Measurements from ENCODE around the gene AUH. TPM values are rescaled to one million over a fixed set of nuclear protein-coding genes. Genes with fewer than 3 reads are reported as not detected.

Gene AUH
- total and polyA plus RNA-seq, 9 of the 15 experiments (the other 6 are each of a cell fraction or from before 2014, with no cell fraction given), result 3.4 to 29.0 (median 10.1) TPM

DNA sequence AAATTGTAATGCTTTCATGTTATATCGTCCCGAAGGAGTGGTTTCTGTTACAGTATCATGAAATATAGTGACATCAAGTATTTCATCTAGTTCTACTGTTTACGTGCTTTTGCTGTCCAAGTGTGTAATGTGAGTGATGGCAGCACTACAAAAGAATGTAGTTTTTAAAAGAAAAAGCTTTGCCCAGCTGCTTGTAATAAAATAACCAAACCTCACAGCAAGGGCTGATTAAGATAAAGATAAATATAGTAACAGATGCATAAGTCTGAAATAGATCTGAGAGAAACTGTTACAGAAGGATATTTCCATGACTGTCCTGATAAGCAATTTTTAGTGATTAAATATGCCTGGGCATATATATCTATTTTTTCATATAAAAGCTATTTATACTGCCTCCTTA is 106.4 kb downstream of the AUH start (continued):
- no peak for TF ChIP-seq POLR2AphosphoS5 (IDR thresholded peaks at IDR 0.05; ENCODE audit: control insufficient read depth, insufficient read depth, low read depth, low read length)
- TF ChIP-seq ZNF551 (CRISPR knock-in tag; IDR thresholded peaks at IDR 0.05), result no peak
- TF ChIP-seq ZBTB7A (IDR thresholded peaks at IDR 0.05; ENCODE audit: borderline replicate concordance, control insufficient read depth, low read depth, low read length), result no peak
- TF ChIP-seq SREBF2 (CRISPR knock-in tag; IDR thresholded peaks at IDR 0.05), result no peak
- TF ChIP-seq MAFG (tag; conservative IDR thresholded peaks at IDR 0.05), result no peak

DNA sequence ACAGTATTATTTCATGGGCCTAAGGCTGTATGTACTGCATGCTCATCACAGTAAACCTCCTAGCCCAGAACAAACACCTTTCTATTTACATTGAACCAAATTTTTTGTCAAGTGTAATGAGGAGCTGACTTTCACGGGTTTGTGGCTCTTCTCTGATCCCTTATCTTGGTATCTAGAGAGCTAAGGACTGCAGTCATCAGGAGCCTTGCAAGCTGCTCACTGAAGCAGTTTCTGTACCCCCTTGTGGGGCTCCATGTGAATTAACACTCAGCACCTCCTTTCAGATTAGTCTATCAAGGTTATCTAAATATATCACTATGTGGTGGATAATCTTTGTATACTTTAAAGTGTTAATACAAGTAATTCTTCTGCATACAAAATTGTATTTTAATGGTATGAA is 108.2 kb downstream of the AUH start:
- DNase-seq (ENCODE audit: extremely low read depth in 1 of 4, low spot score in 3 of 4) (peak; percentile 12 to 58 (median 35)), FAIRE-seq (peak; percentile 67), ATAC-seq (peak; percentile 81)
- no peak overlapping the region for H2AFZ ChIP-seq (ENCODE audit: low read depth, low read length)
- H3K79me2 ChIP-seq (ENCODE audit: control insufficient read depth, insufficient read depth, low read length), result no peaks in the 10 kb centered on the region
- no peaks in the 10 kb centered on the region for H3K27me3 ChIP-seq (ENCODE audit: control insufficient read depth in 2 of 2, insufficient read depth in 2 of 2, low read length in 2 of 2)
- H3K9me3 ChIP-seq (replicated peaks; ENCODE audit: control insufficient read depth, insufficient read depth, low read depth, low read length), result no peaks in the 10 kb centered on the region
- H3K4me2 ChIP-seq (ENCODE audit: insufficient read depth, low read length), result no peak overlapping the region
- H3K9me1 ChIP-seq (ENCODE audit: control insufficient read depth, insufficient read depth, low read length), result no peaks in the 10 kb centered on the region
- WGBS (ENCODE audit: insufficient coverage, low coverage, missing lambda C conversion rate), result 0% methylated on average over 1 of the region's 1 CpG
- BruUV-seq (replicated peaks), result no TSS peak
- no peak overlapping the region for H3K9ac ChIP-seq (ENCODE audit: insufficient read depth in 1 of 2, low read depth in 2 of 2, low read length in 2 of 2)
- intact Hi-C loops (cut with micrococcal nuclease), result loop anchor here (1.0 to 5.0 kb wide), 2 partner anchors 56 to 164 kb away; no protein-coding TSS in a partner anchor
- ChIA-PET POLR2A (interaction anchor here (0.6 kb wide), 1 partner anchor 17 kb away, joined by 3 read pairs; no protein-coding TSS in a partner anchor), CTCF (ENCODE audit: low intra/inter-chr PET ratio) (no interaction called here)
- H3K36me3 ChIP-seq (ENCODE audit: control insufficient read depth, insufficient read depth, low read length), result no peaks in the 10 kb centered on the region
- no peak overlapping the region for H3K4me3 ChIP-seq
- no peaks in the 10 kb centered on the region for H4K20me1 ChIP-seq (replicated peaks; ENCODE audit: control insufficient read depth, insufficient read depth, low read length)
- in situ Hi-C loops (cut with MboI), result no loop called here
- no peaks in the 10 kb centered on the region for H3K4me1 ChIP-seq (replicated peaks in 1 of 2; ENCODE audit: control insufficient read depth in 2 of 2, insufficient read depth in 2 of 2, low read length in 2 of 2)
- H3K27ac ChIP-seq (ENCODE audit: extremely low read depth, low read depth, low read length), result no peak overlapping the region
- TF ChIP-seq DEAF1 (CRISPR knock-in tag; IDR thresholded peaks at IDR 0.05) (peak; percentile 22; the same call in 1 of the 2 replicates), KLF10 (CRISPR knock-in tag; IDR thresholded peaks at IDR 0.05) (no peak), PCBP1 (IDR thresholded peaks at IDR 0.05; ENCODE audit: low read depth, low read length, poor library complexity, severe bottlenecking) (no peak), GATA2 (CRISPR knock-in tag; IDR thresholded peaks at IDR 0.05) (peak; percentile 72), XRCC4 (IDR thresholded peaks at IDR 0.05; ENCODE audit: extremely low read depth, insufficient read depth, insufficient read length) (no peak), JUND (IDR thresholded peaks at IDR 0.05; ENCODE audit: borderline replicate concordance, low read depth, low read length) (peak; percentile 27; the same call in 1 of the 2 replicates), JUND (tag; IDR thresholded peaks at IDR 0.05; ENCODE audit: borderline replicate concordance, low read depth, low read length) (no peak; the same call in 2 of the 3 replicates), CHD4 (IDR thresholded peaks at IDR 0.05; ENCODE audit: insufficient read depth, insufficient replicate concordance, low read depth, low read length, poor library complexity, severe bottlenecking) (no peak), RAD21 (CRISPR knock-in tag; conservative IDR thresholded peaks at IDR 0.05 in 1 of 2, IDR thresholded peaks at IDR 0.05 in 1 of 2) (peak; percentile 68 to 75), SMC3 (conservative IDR thresholded peaks at IDR 0.05; ENCODE audit: insufficient read depth, low read depth, low read length) (0 out of 2 replicates have a peak, but pooled peaks have one; percentile 18), DACH1 (IDR thresholded peaks at IDR 0.05; ENCODE audit: partially characterized antibody) (no peak), ZNF239 (CRISPR knock-in tag; IDR thresholded peaks at IDR 0.05) (no peak), PKNOX1 (IDR thresholded peaks at IDR 0.05) (no peak), RUNX1 (IDR thresholded peaks at IDR 0.05; ENCODE audit: low read depth) (no peak), FOSL1 (tag; conservative IDR thresholded peaks at IDR 0.05) (peak; percentile 35; the same call in 1 of the 2 replicates)

Data from K562 (cell line).